ENCODE measurements around the gene PLCD4. TPM values are rescaled to one million over a fixed set of nuclear protein-coding genes. Genes with fewer than 3 reads are reported as not detected.
A peak's percentile ranks its signal among the peaks of the same experiment; 100 is the strongest.

The PLCD4 gene
- total RNA-seq = 1 to 10 TPM in 3 of 7 donors, under 1 TPM in 4; 0.24 to 1.5 (median 0.91) TPM
- under 1 TPM; 0.21 to 0.88 TPM for polyA plus RNA-seq
- long read RNA-seq, donor 1 = 0 reads
- long read RNA-seq, donor 2 = 0 reads
- long read RNA-seq, donor 3, partial matches to known transcripts = 0 of 1 reads
- long read RNA-seq, donor 3, other reads (novel, unspliced or antisense) = 1 of 1 reads

- no peaks in the 10 kb centered on the region for H3K9me3 ChIP-seq
- H3K27ac ChIP-seq = no peak within 1 kb of the TSS
- no peaks in the 10 kb centered on the region for H3K36me3 ChIP-seq
- TF ChIP-seq CTCF (IDR thresholded peaks at IDR 0.05) (no peak), EP300 (IDR thresholded peaks at IDR 0.05) (no peak), POLR2A (IDR thresholded peaks at IDR 0.05) (no peak)
- WGBS, 3 donors = 2 to 6% (median 5%) methylated on average over 8 of the region's 8 CpGs
- no peaks in the 10 kb centered on the region for H3K27me3 ChIP-seq
- DNase-seq = peak in 1 of 5 donors; percentile 14
- no peaks in the 10 kb centered on the region for H3K4me1 ChIP-seq (ENCODE audit: insufficient read depth)
- no peak within 1 kb of the TSS for H3K4me3 ChIP-seq
- intact Hi-C loops (cut with DNase I) = no loop called here
Observed at GRCh38 chr2:218607436-218608115, at the start of gene PLCD4. PLCD4 (plus strand) TSS chr2:218607899; CDS start chr2:218615740, 7,841 bp downstream.

- WGBS, 3 donors = 19 to 24% (median 22%) methylated on average over 2 of the region's 2 CpGs
- intact Hi-C loops (cut with DNase I) = no loop called here
- Histone ChIP-seq H3K9me3 (no peaks in the 10 kb centered on the region), H3K36me3 (no peaks in the 10 kb centered on the region), H3K4me1 (ENCODE audit: insufficient read depth) (peaks cover 3% of the 10 kb centered on the region), H3K4me3 (no peak overlapping the region), H3K27me3 (no peaks in the 10 kb centered on the region), H3K27ac (no peak overlapping the region)
- DNase-seq = no peak
- TF ChIP-seq POLR2A (IDR thresholded peaks at IDR 0.05) = no peak
- TF ChIP-seq EP300 (IDR thresholded peaks at IDR 0.05) = no peak
- TF ChIP-seq CTCF (IDR thresholded peaks at IDR 0.05) = no peak
Observed at GRCh38 chr2:218557941-218558340, 49.8 kb upstream of the PLCD4 start.

- Histone ChIP-seq H3K9me3 (no peaks in the 10 kb centered on the region), H3K4me3 (no peak overlapping the region), H3K27me3 (no peaks in the 10 kb centered on the region), H3K4me1 (ENCODE audit: insufficient read depth) (peaks cover 3% of the 10 kb centered on the region), H3K36me3 (no peaks in the 10 kb centered on the region), H3K27ac (peak overlapping the region in 1 of 2 donors; percentile 7)
- intact Hi-C loops (cut with DNase I) = no loop called here
- DNase-seq = peak in 2 of 5 donors; percentile 27 to 48
- WGBS, 3 donors = 14 to 30% (median 23%) methylated on average over 3 of the region's 3 CpGs
- no peak for TF ChIP-seq EP300 (IDR thresholded peaks at IDR 0.05)
- TF ChIP-seq POLR2A (IDR thresholded peaks at IDR 0.05) = no peak
- no peak for TF ChIP-seq CTCF (IDR thresholded peaks at IDR 0.05)
Observed at GRCh38 chr2:218558986-218559385, 48.7 kb upstream of the PLCD4 start.

GRCh38 chr2:218564056-218564455, 43.6 kb upstream of the PLCD4 start:
- Histone ChIP-seq H3K27me3 (no peaks in the 10 kb centered on the region), H3K9me3 (no peaks in the 10 kb centered on the region), H3K27ac (no peak overlapping the region), H3K4me3 (no peak overlapping the region), H3K4me1 (ENCODE audit: insufficient read depth) (peaks cover 4% of the 10 kb centered on the region), H3K36me3 (no peaks in the 10 kb centered on the region)
- 86 to 95% (median 87%) methylated on average over 1 of the region's 1 CpG for WGBS, 3 donors
- no peak for DNase-seq
- intact Hi-C loops (cut with DNase I) = no loop called here
- TF ChIP-seq POLR2A (IDR thresholded peaks at IDR 0.05) (no peak), CTCF (IDR thresholded peaks at IDR 0.05) (no peak), EP300 (IDR thresholded peaks at IDR 0.05) (no peak)
